GDM1 (cell line): Measurements from ENCODE around the gene CFAP299.

ENCODE experiments used
- DNase-seq: peaks from one replicate; lab custom pipeline; 2025; lab: John Stamatoyannopoulos, UW

Gene CFAP299

DNA sequence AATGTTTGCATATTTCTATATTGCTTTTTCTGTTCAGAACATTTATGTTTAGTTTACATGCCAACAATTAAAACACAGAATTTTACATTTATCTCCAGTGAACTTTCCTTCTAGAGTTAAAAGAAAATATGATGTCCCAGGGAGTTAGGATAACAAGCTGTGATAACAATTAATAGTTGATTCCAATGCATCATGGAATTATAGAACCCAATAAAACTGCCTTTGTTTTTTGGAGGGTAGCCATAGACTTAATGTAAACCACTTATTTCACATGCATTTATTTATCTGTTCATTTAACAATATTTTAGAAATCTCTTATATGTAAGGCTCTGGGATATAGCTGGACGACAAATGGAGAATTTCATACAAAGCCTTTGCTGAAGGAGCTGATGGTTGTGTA, 180.0 kb downstream of the CFAP299 start:
- DNase-seq, result no peak

- DNase-seq, result no peak
Measured at GRCh38 chr4:80521438-80521837, 185.9 kb downstream of the CFAP299 start.

DNA sequence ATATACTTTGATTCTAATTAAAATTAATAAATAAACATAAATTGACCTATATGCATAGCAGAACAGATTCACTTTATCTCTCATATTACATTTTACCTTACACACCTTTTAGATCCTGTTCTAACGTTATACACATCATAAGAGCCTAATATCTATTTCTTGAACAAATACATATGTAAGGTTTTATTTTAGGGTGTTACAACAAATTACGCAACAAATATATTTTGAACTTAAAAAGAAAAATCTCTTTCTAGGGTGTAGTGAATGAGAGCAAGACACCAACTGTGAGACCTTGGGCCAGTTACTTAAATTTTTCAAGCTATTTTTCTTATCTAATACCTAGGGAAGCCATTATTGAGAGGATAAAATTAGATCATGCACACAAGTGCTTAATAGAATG, 191.2 kb downstream of the CFAP299 start:
- no peak for DNase-seq

DNA sequence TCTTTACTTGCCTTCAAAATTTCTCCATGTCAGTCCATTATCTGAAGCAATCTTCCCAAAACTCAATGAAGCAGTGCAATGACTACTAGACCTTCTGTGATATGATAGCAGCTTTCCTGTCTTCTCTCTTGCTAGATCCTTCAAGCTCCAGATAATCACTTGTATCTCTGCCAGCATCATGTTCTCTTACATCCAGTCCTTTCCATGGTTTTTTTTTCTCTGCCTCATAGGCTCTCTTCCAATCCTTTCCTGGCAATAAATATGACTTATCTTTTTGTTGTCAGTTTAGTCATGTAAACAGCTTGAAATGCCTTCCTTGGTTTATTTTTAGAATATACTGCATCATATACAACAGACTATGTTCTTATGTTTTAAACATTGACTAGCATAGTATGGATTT, 193.5 kb downstream of the CFAP299 start:
- no peak for DNase-seq

DNA sequence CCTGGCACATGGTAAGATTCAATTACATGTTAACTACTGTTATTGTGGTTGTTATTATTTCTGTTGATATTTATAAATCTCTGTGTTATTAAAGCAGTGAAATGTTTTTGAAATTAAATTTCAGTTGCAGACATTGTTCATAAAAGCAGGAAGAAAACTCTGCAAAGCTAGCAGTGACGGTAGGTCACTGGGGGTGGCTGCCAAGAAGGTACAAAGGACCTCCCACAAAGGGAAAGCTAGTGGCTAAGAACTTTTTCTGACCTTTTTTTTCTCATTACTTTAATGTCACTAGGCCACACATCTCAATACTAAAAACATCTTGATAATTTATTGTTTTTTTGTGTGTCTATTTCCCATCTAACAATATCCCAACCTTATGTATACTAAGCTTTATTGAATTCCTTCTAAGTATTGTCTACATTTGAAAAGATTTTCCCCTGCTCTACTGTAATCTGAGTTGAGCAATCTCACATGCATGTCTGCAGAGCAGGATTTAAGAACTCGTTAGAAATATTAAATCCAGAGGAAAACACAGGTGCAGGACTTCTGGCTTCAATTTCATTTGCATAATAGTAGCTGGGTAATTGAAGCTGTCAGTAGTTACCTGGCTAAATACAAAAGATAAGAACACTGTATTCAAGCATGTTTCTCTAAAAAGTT, 197.3 kb downstream of the CFAP299 start:
- no peak for DNase-seq

DNA sequence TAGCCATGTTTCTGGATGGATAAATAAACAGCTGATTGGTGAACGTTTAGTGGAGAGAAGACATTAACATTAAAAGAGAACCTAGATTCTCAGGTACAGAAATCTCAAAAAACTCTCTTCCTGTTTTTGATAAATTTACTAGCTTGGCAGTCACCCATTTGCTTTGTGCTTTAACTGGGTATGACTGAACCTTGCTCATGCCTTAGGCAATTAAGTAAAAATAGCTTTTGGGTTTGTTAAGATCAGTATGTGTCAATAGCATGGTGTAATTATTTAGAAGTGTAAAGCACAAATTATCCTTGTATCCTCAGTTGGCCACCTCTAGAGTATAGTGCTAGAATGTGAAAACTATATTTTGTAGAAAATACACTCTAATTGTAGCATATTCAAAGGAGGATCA, 200.0 kb downstream of the CFAP299 start:
- no peak for DNase-seq

DNA sequence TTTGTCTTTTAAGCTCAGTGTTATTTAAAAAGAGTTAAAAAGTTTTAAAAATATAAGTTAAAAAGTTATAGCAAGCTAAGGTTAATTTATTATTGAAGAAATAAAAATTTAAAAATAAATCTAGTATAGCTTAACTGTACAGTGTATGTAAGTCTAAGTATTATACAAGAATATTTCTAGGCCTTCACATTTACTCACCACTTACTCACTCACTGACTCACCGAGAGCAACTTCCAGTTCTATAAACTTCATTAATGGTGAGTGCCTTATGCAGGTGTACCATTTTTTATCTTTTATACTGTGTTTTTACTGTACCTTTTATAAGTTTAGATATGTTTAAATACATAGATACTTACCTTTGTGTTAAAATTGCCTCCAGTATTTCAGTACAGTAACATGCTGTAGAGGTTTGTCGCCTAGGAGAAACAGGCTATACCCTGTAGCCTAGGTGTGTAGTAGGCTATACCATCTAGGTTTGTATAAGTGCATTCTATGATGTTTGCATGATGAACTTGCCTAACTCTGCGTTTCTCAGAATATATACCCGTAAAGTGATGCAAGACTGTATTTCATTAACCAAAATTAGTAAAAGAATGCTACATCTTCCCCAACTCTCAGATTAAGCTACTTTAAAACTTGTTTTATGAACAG, 202.9 kb downstream of the CFAP299 start:
- no peak for DNase-seq

DNA sequence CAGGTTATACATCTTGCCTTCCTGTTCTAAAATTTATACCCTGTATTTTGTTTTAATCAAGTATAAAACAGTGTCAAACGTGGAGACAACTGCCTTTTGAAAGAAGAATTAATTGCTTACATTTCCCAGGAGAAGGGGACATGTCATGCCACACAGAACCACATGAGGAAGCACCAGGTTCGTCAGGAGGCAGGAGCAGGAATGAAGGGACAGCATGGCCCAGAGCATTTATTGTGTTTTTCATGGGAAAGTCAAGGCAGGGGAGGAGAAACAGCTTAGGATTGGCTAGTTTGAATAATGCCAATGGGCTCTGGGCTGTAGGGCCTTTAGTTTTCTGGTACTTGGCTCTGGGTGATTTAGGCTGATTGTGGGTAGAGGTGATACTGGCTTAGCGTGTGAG, 203.7 kb downstream of the CFAP299 start:
- DNase-seq, result no peak

DNA sequence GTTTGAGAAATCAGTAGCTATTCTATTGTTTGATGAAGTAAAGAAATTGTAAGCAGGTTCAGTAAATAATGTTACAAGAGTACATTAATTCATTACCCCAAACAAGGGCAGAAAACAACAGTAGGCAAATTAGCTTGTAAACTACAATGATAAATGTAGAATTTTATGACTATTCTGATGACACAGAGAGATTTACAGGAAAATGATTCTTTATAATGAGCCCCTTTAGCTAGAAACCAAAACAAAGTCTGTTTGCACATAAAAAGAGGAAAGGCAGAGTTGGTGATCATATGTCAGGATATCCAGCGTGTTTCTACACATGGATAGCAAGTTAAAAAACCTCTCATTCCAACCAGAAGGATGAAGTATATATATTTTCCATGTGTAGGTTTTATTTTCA, 204.8 kb downstream of the CFAP299 start:
- no peak for DNase-seq

- no peak for DNase-seq
Measured at GRCh38 chr4:80540785-80541469, 205.4 kb downstream of the CFAP299 start.

GRCh38 chr4:80542747-80543146, 207.2 kb downstream of the CFAP299 start:
- no peak for DNase-seq

GRCh38 chr4:80560337-80560736, 224.8 kb downstream of the CFAP299 start:
- no peak for DNase-seq

DNA sequence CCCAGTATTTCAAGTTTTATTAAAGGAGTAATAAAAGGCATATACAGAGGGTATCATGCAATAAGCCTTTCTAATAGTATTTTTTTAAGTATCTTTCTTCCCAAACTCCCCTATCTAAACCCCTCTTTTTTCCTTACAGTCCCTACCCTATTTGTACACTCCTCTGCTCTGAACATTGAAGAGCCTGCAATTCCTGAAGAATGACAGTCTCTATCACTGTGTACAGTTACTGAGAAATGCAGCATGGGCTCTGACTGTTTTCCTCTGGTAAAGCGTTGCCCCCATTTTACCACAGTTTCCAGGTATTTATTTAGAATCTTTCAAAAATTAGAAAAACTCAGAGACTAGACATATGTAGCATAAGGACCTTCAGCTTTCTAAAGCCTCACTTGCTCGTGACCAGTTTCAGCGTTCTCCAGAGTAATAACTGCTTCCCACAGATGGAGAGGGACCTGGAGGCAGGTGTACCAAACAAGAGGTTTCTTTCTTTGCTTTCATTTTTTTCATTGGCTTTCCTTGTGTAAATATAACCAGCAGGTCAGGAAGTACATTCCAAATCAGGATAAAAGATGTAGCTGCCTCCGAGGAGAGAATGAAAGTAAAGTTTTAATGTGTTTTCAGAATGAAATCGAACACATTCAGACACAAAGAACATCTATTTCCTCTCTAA, 230.8 kb downstream of the CFAP299 start:
- no peak for DNase-seq

- DNase-seq, result no peak
Measured at GRCh38 chr4:80568891-80569290, 233.4 kb downstream of the CFAP299 start.

- no peak for DNase-seq
Measured at GRCh38 chr4:80576796-80577195, 241.3 kb downstream of the CFAP299 start.

DNA sequence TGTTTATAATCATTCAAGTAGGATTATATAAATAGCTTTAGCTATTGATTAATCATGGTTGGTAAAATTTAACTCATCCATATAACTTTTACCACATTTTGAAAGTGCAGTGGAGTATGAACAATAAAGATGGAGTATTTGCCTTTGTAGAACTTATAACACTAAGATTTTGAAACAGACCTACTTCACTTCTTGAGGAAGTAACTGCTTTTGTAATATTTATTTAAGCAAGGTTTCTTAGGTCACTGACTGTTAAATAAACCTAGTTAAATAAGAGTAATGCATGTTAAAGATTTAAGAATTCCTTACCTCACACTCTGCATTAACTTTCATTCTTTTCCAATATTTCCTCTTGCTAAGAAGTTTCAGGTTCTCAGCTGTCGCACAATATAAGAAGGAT, 242.5 kb downstream of the CFAP299 start:
- DNase-seq, result no peak

- no peak for DNase-seq
Measured at GRCh38 chr4:80585542-80585941, 250.0 kb downstream of the CFAP299 start.

- no peak for DNase-seq
Measured at GRCh38 chr4:80586716-80587115, 251.2 kb downstream of the CFAP299 start.

DNA sequence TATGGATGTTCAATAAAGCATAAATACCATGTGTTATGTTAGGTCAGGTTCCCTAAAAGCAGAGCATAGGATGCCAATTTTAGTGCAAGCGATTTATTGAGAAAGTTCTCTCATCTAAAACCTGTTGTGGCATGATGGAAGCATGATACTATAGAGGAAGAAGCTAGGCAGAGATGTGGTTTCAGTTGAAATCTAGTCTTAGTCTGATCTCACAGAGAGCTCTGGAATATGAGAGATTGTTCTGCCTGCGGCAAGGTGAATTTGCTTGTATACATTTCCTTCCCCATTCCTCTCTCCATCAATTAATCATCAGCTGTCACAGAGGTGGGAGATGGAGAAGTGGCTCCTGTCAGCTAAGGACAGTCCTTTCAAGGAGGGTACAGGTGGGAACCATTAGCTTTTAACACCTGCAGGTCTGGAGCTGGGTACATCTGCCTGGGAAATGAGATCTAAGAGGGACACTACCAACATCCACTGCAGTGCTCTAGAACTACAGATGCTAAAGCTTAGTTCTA, 252.4 kb downstream of the CFAP299 start:
- DNase-seq, result no peak

GRCh38 chr4:80592950-80593349, 257.4 kb downstream of the CFAP299 start:
- DNase-seq, result no peak

DNA sequence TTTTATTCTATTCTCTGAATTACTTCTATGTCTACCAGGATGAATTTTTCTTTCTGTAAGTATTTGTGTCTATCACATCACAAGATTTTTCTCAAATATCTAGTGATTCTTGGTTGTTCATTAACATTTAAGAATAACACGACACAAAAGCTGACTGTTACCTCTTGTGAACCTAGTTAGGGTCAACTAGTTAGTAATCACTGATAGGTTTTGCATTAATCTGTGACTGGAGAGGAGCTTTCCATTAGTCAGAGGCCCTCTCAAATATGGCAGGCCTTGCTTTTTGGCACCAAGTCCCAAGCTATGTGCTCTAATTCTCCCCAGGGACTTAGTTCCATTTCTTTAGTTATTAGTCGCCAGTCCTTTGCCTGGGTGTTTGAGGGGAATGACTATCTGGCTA, 259.2 kb downstream of the CFAP299 start:
- DNase-seq, result no peak

DNA sequence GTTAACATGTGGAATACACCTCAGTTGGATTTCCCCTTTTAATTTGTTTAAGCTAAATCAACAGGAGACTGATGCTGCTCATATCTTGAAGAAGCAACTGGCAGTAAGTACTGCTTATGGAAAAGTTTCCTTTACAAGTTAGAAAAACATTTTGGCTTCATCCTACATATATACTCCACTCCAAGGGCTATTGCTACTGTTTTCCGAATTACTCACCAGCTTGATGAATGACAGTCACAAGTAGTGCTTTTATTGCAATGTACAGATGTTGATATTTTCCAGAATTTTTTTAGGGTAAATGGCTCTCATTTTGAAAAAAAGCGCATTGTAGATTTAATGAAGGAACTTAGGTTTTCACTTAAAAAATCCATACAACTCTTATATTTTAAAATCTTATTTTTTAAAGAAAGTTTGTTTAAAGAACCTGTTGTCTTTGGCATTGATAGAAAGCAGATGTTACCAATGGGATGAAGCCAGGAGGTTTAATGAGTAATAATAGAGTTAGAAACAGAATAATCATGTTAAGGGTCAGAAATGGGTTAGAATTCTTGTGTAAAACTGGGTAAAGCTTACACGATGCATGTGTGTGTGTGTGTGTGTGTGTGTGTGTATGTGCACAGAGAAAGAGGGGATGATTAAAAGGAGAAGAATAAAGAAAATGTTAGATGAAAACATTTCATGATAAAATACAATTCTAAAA, 272.9 kb downstream of the CFAP299 start:
- DNase-seq, result no peak
